PFSK-1 (cell line): ENCODE results near the gene MGMT.

Experiments
- FOXP2 ChIP-seq: optimal IDR thresholded peaks from 2 replicates; pipeline ENCODE3; 2011; ENCODE audit warnings: borderline replicate concordance, control low read depth, inconsistent platforms; ENCODE audit not compliant: insufficient read depth; ENCODE audit errors: extremely low read length, extremely low read depth
- POLR2AphosphoS5 ChIP-seq: IDR thresholded peaks from 2 replicates; pipeline ENCODE4 v1.6.1; 2012; ENCODE audit warnings: low read depth, mild to moderate bottlenecking, control low read depth, low read length, moderate library complexity
- SIN3A ChIP-seq: IDR thresholded peaks from 2 replicates; pipeline ENCODE4 v1.6.1; 2012; ENCODE audit warnings: mild to moderate bottlenecking, low read length, moderate library complexity, borderline replicate concordance; ENCODE audit not compliant: insufficient read depth
- TAF1 ChIP-seq: IDR thresholded peaks from 2 replicates; pipeline ENCODE4 v1.6.1; 2012; ENCODE audit warnings: low read length, control low read depth, borderline replicate concordance; ENCODE audit not compliant: insufficient read depth
- TF ChIP-seq, protein P1 (sequence below), 2 experiments: IDR thresholded peaks; 2 replicates each; pipeline versions ENCODE4 v1.6.1 to v1.8.0; 2011 to 2012; ENCODE audit warnings: low read depth in 2 of 2, low read length in 2 of 2, control low read depth in 1 of 2, inconsistent platforms in 1 of 2, mild to moderate bottlenecking in 1 of 2, moderate library complexity in 1 of 2; ENCODE audit not compliant: insufficient read depth in 1 of 2

Gene MGMT

DNA sequence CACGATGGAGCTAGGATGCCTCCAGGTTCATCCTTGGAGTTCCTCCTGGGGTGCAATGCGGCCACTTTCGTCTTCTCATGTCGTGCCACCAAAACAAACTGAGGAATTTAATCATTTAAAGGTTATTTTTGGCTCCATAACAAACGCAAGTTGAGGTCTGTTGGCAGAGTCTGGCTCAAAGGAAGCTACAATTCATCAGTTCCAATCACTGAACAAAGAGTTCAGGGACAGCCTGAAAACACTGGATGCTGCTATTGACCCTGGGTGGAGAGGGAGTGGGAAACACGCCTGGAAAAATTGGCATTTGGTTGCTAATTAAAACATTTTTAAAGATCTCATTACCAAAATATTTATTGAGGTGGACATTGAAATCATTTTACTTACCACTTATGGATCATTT lies 11.4 kb upstream of the MGMT start:
- TF ChIP-seq, protein P1, sequence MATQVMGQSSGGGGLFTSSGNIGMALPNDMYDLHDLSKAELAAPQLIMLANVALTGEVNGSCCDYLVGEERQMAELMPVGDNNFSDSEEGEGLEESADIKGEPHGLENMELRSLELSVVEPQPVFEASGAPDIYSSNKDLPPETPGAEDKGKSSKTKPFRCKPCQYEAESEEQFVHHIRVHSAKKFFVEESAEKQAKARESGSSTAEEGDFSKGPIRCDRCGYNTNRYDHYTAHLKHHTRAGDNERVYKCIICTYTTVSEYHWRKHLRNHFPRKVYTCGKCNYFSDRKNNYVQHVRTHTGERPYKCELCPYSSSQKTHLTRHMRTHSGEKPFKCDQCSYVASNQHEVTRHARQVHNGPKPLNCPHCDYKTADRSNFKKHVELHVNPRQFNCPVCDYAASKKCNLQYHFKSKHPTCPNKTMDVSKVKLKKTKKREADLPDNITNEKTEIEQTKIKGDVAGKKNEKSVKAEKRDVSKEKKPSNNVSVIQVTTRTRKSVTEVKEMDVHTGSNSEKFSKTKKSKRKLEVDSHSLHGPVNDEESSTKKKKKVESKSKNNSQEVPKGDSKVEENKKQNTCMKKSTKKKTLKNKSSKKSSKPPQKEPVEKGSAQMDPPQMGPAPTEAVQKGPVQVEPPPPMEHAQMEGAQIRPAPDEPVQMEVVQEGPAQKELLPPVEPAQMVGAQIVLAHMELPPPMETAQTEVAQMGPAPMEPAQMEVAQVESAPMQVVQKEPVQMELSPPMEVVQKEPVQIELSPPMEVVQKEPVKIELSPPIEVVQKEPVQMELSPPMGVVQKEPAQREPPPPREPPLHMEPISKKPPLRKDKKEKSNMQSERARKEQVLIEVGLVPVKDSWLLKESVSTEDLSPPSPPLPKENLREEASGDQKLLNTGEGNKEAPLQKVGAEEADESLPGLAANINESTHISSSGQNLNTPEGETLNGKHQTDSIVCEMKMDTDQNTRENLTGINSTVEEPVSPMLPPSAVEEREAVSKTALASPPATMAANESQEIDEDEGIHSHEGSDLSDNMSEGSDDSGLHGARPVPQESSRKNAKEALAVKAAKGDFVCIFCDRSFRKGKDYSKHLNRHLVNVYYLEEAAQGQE (IDR thresholded peaks at IDR 0.05; ENCODE audit: insufficient read depth in 1 of 2, low read depth in 2 of 2, low read length in 2 of 2), result no peak

DNA sequence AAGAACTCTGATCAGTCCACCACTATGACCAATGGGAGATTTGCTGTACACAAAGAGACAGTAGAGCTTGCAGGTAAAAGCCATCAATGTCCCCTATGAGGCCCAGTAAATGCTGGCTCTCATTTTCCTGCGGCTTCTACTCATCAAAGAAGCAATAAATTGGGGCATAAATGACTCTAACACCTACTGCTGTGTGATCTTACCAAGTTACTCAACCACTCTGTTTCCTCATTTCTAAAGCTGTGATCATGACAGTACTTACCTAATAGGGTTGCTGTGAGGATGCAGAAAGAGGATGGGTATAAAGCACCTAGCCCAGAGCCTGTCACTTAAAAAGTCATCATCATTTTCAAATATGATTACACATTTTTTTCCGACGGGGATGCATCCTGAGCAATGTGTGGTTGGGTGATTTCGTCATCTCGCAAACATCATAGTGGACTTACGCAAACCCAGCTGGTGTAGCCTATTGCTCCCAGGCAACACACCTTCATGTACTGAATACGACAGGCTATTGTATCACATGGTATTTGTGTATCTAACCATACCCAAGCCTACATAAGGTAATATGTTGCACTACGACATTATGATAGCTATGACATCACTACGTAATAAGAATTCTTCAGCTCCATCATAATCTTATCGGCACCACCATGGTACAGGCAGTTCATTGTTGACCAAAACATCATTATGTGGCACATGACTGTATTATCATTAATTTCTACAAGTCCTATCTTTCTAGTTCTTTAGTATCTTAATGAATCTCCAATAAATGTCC lies 7.1 kb upstream of the MGMT start:
- no peak for TF ChIP-seq TAF1
- no peak for TF ChIP-seq SIN3A
- no peak for TF ChIP-seq FOXP2
- no peak for TF ChIP-seq POLR2AphosphoS5
- TF ChIP-seq, protein P1 (IDR thresholded peaks at IDR 0.05; ENCODE audit: insufficient read depth in 1 of 2, low read depth in 2 of 2, low read length in 2 of 2), result no peak

DNA sequence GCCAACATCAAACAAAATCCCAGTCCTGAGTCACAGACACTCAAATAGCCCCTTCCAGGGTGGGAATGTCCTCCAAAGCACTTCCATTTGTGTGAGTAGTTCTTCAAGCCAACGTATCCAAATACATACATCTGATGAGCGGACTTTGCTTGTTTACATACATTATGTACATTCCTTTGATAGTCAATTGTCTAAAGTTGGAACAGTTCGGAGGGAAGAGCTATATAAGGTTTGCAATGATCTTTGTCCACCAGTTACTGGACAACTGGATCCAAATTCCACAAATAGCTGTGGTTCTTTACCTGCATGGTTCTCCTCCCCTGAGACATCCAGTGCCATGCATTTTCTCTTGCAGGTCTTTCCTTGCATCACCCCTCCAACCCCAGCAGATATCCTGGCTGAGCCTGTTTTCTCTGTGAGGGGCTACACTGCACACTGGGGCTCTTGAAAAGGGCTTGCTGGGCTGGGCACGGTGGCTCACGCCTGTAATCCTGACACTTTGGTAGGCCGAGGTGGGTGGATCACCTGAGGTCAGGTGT lies 4.7 kb upstream of the MGMT start:
- TF ChIP-seq, protein P1 (IDR thresholded peaks at IDR 0.05; ENCODE audit: insufficient read depth in 1 of 2, low read depth in 2 of 2, low read length in 2 of 2), result no peak
- TF ChIP-seq TAF1, result no peak
- TF ChIP-seq SIN3A, result no peak
- TF ChIP-seq POLR2AphosphoS5, result no peak
- TF ChIP-seq FOXP2, result no peak

DNA sequence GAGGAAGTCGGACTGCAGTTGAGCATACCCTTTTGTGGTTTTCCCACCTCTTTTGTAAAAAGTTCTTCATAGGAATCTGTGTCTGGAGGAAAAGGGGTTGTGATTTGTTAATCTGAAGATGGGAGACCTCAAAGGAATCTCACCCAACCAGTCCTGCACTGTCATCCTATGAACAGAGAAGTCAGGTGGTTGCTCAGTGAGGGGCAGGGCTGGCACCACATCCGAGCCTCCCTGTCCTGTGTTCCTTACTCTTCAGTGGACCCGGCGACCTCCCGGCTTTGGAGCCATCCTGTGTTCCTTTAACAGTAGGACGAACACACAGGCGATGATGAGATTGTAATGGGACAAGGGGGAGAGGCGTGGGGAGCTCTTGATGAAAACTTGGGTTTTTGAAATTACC lies 2.8 kb upstream of the MGMT start:
- TF ChIP-seq, protein P1 (IDR thresholded peaks at IDR 0.05; ENCODE audit: insufficient read depth in 1 of 2, low read depth in 2 of 2, low read length in 2 of 2), result no peak
- TF ChIP-seq SIN3A, result no peak
- no peak for TF ChIP-seq POLR2AphosphoS5
- TF ChIP-seq FOXP2, result no peak
- TF ChIP-seq TAF1, result no peak
